ENCODE data around the gene NUDT9. TPM values are rescaled to one million over a fixed set of nuclear protein-coding genes. Genes with fewer than 3 reads are reported as not detected.
A peak's percentile ranks its signal among the peaks of the same experiment; 100 is the strongest.
"Not testable (repeated sequence)": the region's sequence is repeated elsewhere in the genome, so short reads cannot be mapped to it uniquely, and the experiment has no call there.

NUDT9 gene
- total and polyA plus RNA-seq, 7 experiments from 2014 or later: 9.7 to 22.8 (median 16.0) TPM

- H3K4me1 Mint-ChIP-seq: peaks cover 40 to 62% (median 55%) of the 10 kb centered on the region in 7 donors
Measured at GRCh38 chr4:87384466-87385132, 37.8 kb upstream of the NUDT9 start.

GRCh38 chr4:87387237-87387636 lies 35.1 kb upstream of the NUDT9 start:
- CTCF ChIA-PET: interaction anchor here (0.7 to 4.9 kb wide), 2 partner anchors 12 to 17 kb away, joined by 3 to 34 read pairs; no protein-coding TSS in a partner anchor
- H3K27ac ChIP-seq (ENCODE audit: low read depth, low read length): no peak overlapping the region
- H3K27ac Mint-ChIP-seq: peak overlapping the region in 6 of 9 donors; percentile 3 to 55 (median 38)
- peaks cover 0 to 13% (median 6%) of the 10 kb centered on the region in 11 donors for H3K9me3 Mint-ChIP-seq
- no peak overlapping the region for H3K4me3 ChIP-seq (ENCODE audit: low read length)
- no peaks in the 10 kb centered on the region for H3K9me3 ChIP-seq (ENCODE audit: control insufficient read depth in 2 of 3, low read length in 3 of 3)
- POLR2A ChIA-PET: interaction anchor here (2.3 kb wide), 1 partner anchor 35 kb away, joined by 8 read pairs; the partner anchor contains the start of gene NUDT9
- H3K36me3 Mint-ChIP-seq: peaks cover 6 to 50% (median 28%) of the 10 kb centered on the region in 5 donors
- no peaks in the 10 kb centered on the region for H3K27me3 ChIP-seq (ENCODE audit: control insufficient read depth in 2 of 2, insufficient read depth in 2 of 2, low read length in 2 of 2)
- peaks cover 10 to 17% of the 10 kb centered on the region in 2 donors for H3K4me1 ChIP-seq (ENCODE audit: control insufficient read depth in 2 of 2, insufficient read depth in 2 of 2, low read length in 2 of 2)
- ATAC-seq (no peak), DNase-seq (no peak)
- H3K4me3 Mint-ChIP-seq: peak overlapping the region in 8 of 10 donors; percentile 10 to 93 (median 40)
- intact Hi-C loops (cut with micrococcal nuclease): no loop called here
- peaks cover 41 to 83% (median 71%) of the 10 kb centered on the region in 7 donors for H3K4me1 Mint-ChIP-seq
- H3K27me3 Mint-ChIP-seq: peaks cover 0 to 2% (median 0%) of the 10 kb centered on the region in 5 donors
- H3K36me3 ChIP-seq (ENCODE audit: control insufficient read depth in 2 of 3, insufficient read depth in 3 of 3, low read length in 3 of 3): peaks cover 0 to 4% (median 0%) of the 10 kb centered on the region in 3 experiments

More at GRCh38 chr4:87384466-87385132, 37.8 kb upstream of the NUDT9 start:
- peaks cover 0 to 13% (median 0%) of the 10 kb centered on the region in 3 experiments for H3K36me3 ChIP-seq (ENCODE audit: control insufficient read depth in 2 of 3, insufficient read depth in 3 of 3, low read length in 3 of 3)
- POLR2A ChIA-PET; DNase-seq; CTCF ChIA-PET; H3K4me3 Mint-ChIP-seq; H3K4me3 ChIP-seq (ENCODE audit: low read length); H3K27me3 ChIP-seq (ENCODE audit: control insufficient read depth in 2 of 2, insufficient read depth in 2 of 2, low read length in 2 of 2); ATAC-seq; H3K27me3 Mint-ChIP-seq; H3K27ac ChIP-seq (ENCODE audit: low read depth, low read length); H3K9me3 ChIP-seq (ENCODE audit: control insufficient read depth in 2 of 3, low read length in 3 of 3); intact Hi-C loops (cut with micrococcal nuclease): not testable (repeated sequence)
- Mint-ChIP-seq H3K9me3 (peaks cover 0 to 13% (median 6%) of the 10 kb centered on the region in 11 donors), H3K36me3 (peaks cover 6 to 58% (median 32%) of the 10 kb centered on the region in 5 donors), H3K27ac (peak overlapping the region in 7 of 9 donors; percentile 8 to 76 (median 29))
- H3K4me1 ChIP-seq (ENCODE audit: control insufficient read depth in 2 of 2, insufficient read depth in 2 of 2, low read length in 2 of 2): peaks cover 10 to 14% of the 10 kb centered on the region in 2 donors

GRCh38 chr4:87388901-87389300 lies 33.5 kb upstream of the NUDT9 start:
- H3K27me3 Mint-ChIP-seq: peaks cover 0 to 14% (median 0%) of the 10 kb centered on the region in 5 donors
- Histone ChIP-seq H3K27me3 (ENCODE audit: control insufficient read depth in 2 of 2, insufficient read depth in 2 of 2, low read length in 2 of 2) (no peaks in the 10 kb centered on the region), H3K36me3 (ENCODE audit: control insufficient read depth in 2 of 3, insufficient read depth in 3 of 3, low read length in 3 of 3) (peaks cover 0 to 4% (median 0%) of the 10 kb centered on the region in 3 experiments), H3K27ac (ENCODE audit: low read depth, low read length) (no peak overlapping the region), H3K9me3 (ENCODE audit: control insufficient read depth in 2 of 3, low read length in 3 of 3) (no peaks in the 10 kb centered on the region), H3K4me3 (ENCODE audit: low read length) (peak overlapping the region; percentile 31), H3K4me1 (ENCODE audit: control insufficient read depth in 2 of 2, insufficient read depth in 2 of 2, low read length in 2 of 2) (peaks cover 10 to 17% of the 10 kb centered on the region in 2 donors)
- intact Hi-C loops (cut with micrococcal nuclease): no loop called here
- DNase-seq (no peak), ATAC-seq (no peak)
- peaks cover 6 to 38% (median 21%) of the 10 kb centered on the region in 5 donors for H3K36me3 Mint-ChIP-seq
- peaks cover 37 to 69% (median 60%) of the 10 kb centered on the region in 7 donors for H3K4me1 Mint-ChIP-seq
- H3K4me3 Mint-ChIP-seq: peak overlapping the region; percentile 87 to 99 (median 97)
- CTCF ChIA-PET: interaction anchor here (0.7 to 4.9 kb wide), 2 partner anchors 11 to 13 kb away, joined by 3 to 34 read pairs; no protein-coding TSS in a partner anchor
- H3K9me3 Mint-ChIP-seq: peaks cover 0 to 13% (median 1%) of the 10 kb centered on the region in 11 donors
- peak overlapping the region in 5 of 9 donors; percentile 32 to 91 (median 55) for H3K27ac Mint-ChIP-seq
- POLR2A ChIA-PET: interaction anchor here (1.2 kb wide), 1 partner anchor 34 kb away, joined by 4 read pairs; no protein-coding TSS in a partner anchor

GRCh38 chr4:87390055-87390454 lies 32.3 kb upstream of the NUDT9 start:
- POLR2A ChIA-PET: interaction anchor here (0.6 to 3.3 kb wide), 9 partner anchors 12 to 894 kb away, joined by 3 to 53 read pairs (median 5); partner anchors contain the start of genes NUDT9 and PPM1K

GRCh38 chr4:87390551-87390890 lies 31.9 kb upstream of the NUDT9 start:
- Mint-ChIP-seq H3K27ac (peak overlapping the region; percentile 83 to 96 (median 94)), H3K4me1 (peaks cover 32 to 68% (median 59%) of the 10 kb centered on the region in 7 donors), H3K27me3 (peaks cover 0 to 14% (median 0%) of the 10 kb centered on the region in 5 donors), H3K4me3 (peak overlapping the region; percentile 87 to 99 (median 97)), H3K36me3 (peaks cover 6 to 27% (median 17%) of the 10 kb centered on the region in 5 donors), H3K9me3 (peaks cover 0 to 6% (median 0%) of the 10 kb centered on the region in 11 donors)
- Histone ChIP-seq H3K36me3 (ENCODE audit: control insufficient read depth in 2 of 3, insufficient read depth in 3 of 3, low read length in 3 of 3) (peaks cover 0 to 4% (median 0%) of the 10 kb centered on the region in 3 experiments), H3K4me1 (ENCODE audit: control insufficient read depth in 2 of 2, insufficient read depth in 2 of 2, low read length in 2 of 2) (peaks cover 10 to 17% of the 10 kb centered on the region in 2 donors), H3K27me3 (ENCODE audit: control insufficient read depth in 2 of 2, insufficient read depth in 2 of 2, low read length in 2 of 2) (no peaks in the 10 kb centered on the region), H3K27ac (ENCODE audit: low read depth, low read length) (peak overlapping the region; percentile 82), H3K4me3 (ENCODE audit: low read length) (peak overlapping the region; percentile 85), H3K9me3 (ENCODE audit: control insufficient read depth in 2 of 3, low read length in 3 of 3) (no peaks in the 10 kb centered on the region)
- intact Hi-C loops (cut with micrococcal nuclease): loop anchor here (2.0 to 10.0 kb wide), 7 partner anchors 16 to 1204 kb away; partner anchors contain the start of genes AFF1 (in 1 of the 2), HERC3 (in 1 of the 2), HERC6 (in 1 of the 2) and KLHL8 (in 1 of the 2)
- POLR2A ChIA-PET: interaction anchor here (0.6 to 3.3 kb wide), 13 partner anchors 9 to 894 kb away, joined by 3 to 53 read pairs (median 5); partner anchors contain the start of genes AFF1, NUDT9 and PPM1K
- no peak for DNase-seq
- ATAC-seq: no peak
- CTCF ChIA-PET: interaction anchor here (0.6 to 4.9 kb wide), 8 partner anchors 8 to 927 kb away, joined by 3 to 34 read pairs (median 4); no protein-coding TSS in a partner anchor

More at GRCh38 chr4:87390055-87390454, 32.3 kb upstream of the NUDT9 start:
- CTCF ChIA-PET: interaction anchor here (0.8 to 4.9 kb wide), 4 partner anchors 8 to 75 kb away, joined by 4 to 34 read pairs (median 9); no protein-coding TSS in a partner anchor
- H3K27me3 ChIP-seq (ENCODE audit: control insufficient read depth in 2 of 2, insufficient read depth in 2 of 2, low read length in 2 of 2); H3K9me3 Mint-ChIP-seq; H3K9me3 ChIP-seq (ENCODE audit: control insufficient read depth in 2 of 3, low read length in 3 of 3); ATAC-seq; DNase-seq; H3K36me3 ChIP-seq (ENCODE audit: control insufficient read depth in 2 of 3, insufficient read depth in 3 of 3, low read length in 3 of 3): not testable (repeated sequence)
- intact Hi-C loops (cut with micrococcal nuclease): loop anchor here (2.0 to 10.0 kb wide), 7 partner anchors 17 to 1205 kb away; partner anchors contain the start of genes AFF1 (in 1 of the 2), HERC3 (in 1 of the 2), HERC6 (in 1 of the 2) and KLHL8 (in 1 of the 2)
- Mint-ChIP-seq H3K36me3 (peaks cover 6 to 31% (median 20%) of the 10 kb centered on the region in 5 donors), H3K27ac (peak overlapping the region; percentile 75 to 96 (median 93)), H3K4me1 (peaks cover 35 to 69% (median 60%) of the 10 kb centered on the region in 7 donors), H3K27me3 (peaks cover 0 to 14% (median 0%) of the 10 kb centered on the region in 5 donors), H3K4me3 (peak overlapping the region; percentile 87 to 99 (median 97))
- H3K27ac ChIP-seq (ENCODE audit: low read depth, low read length): peak overlapping the region; percentile 82
- H3K4me3 ChIP-seq (ENCODE audit: low read length): peak overlapping the region; percentile 85
- peaks cover 10 to 17% of the 10 kb centered on the region in 2 donors for H3K4me1 ChIP-seq (ENCODE audit: control insufficient read depth in 2 of 2, insufficient read depth in 2 of 2, low read length in 2 of 2)

Measured in naive thymus-derived CD4-positive, alpha-beta T cell (primary cell).